ENCODE results near the gene UBE2Q1.
"Not testable (repeated sequence)": the region's sequence is repeated elsewhere in the genome, so short reads cannot be mapped to it uniquely, and the experiment has no call there.

UBE2Q1 gene

GRCh38 chr1:154549202-154549770 lies 9.2 kb downstream of the UBE2Q1 start:
- DNase-seq: no peak

GRCh38 chr1:154548028-154548427 lies 10.4 kb downstream of the UBE2Q1 start:
- DNase-seq: no peak

GRCh38 chr1:154547105-154547732 lies 11.2 kb downstream of the UBE2Q1 start:
- no peak for DNase-seq

GRCh38 chr1:154546264-154547063 lies 12.0 kb downstream of the UBE2Q1 start:
- DNase-seq: peak; percentile 71

- no peak for DNase-seq
Observed at GRCh38 chr1:154541231-154541630, 17.2 kb downstream of the UBE2Q1 start.

- no peak for DNase-seq
Observed at GRCh38 chr1:154539486-154540483, 18.7 kb downstream of the UBE2Q1 start.

- no peak for DNase-seq
Observed at GRCh38 chr1:154536570-154536969, 21.9 kb downstream of the UBE2Q1 start.

- DNase-seq: no peak
Observed at GRCh38 chr1:154533952-154534844, 24.3 kb downstream of the UBE2Q1 start.

GRCh38 chr1:154531950-154532349 lies 26.5 kb downstream of the UBE2Q1 start:
- not testable (repeated sequence) for DNase-seq

- DNase-seq: no peak
Observed at GRCh38 chr1:154529308-154529707, 29.2 kb downstream of the UBE2Q1 start.

GRCh38 chr1:154527192-154527591 lies 31.3 kb downstream of the UBE2Q1 start:
- DNase-seq: no peak

- DNase-seq: no peak
Observed at GRCh38 chr1:154524881-154525280, 33.6 kb downstream of the UBE2Q1 start.

- no peak for DNase-seq
Observed at GRCh38 chr1:154521695-154522094, 36.8 kb downstream of the UBE2Q1 start.

GRCh38 chr1:154520333-154520732 lies 38.1 kb downstream of the UBE2Q1 start:
- DNase-seq: no peak

GRCh38 chr1:154519591-154519991 lies 38.9 kb downstream of the UBE2Q1 start:
- DNase-seq: no peak

- no peak for DNase-seq
Observed at GRCh38 chr1:154517661-154518060, 40.8 kb downstream of the UBE2Q1 start.

GRCh38 chr1:154514066-154514553 lies 44.4 kb downstream of the UBE2Q1 start:
- DNase-seq: no peak

GRCh38 chr1:154512760-154513159 lies 45.7 kb downstream of the UBE2Q1 start:
- DNase-seq: no peak

- DNase-seq: no peak
Observed at GRCh38 chr1:154503898-154504297, 54.6 kb downstream of the UBE2Q1 start.

- DNase-seq: no peak
Observed at GRCh38 chr1:154502744-154503115, 55.7 kb downstream of the UBE2Q1 start.

- peak; percentile 67 for DNase-seq
Observed at GRCh38 chr1:154502066-154502743, 56.3 kb downstream of the UBE2Q1 start, which contains the start of the genes SHE and TDRD10. TSS of gene SHE (minus strand) at chr1:154502412. CDS start at chr1:154502026, 386 bp downstream. TSS of gene TDRD10 (plus strand) at chr1:154502219. CDS start at chr1:154506904, 4,685 bp downstream.
